Measurements from ENCODE around the gene INPP4B.
"Not testable (repeated sequence)": the region's sequence is repeated elsewhere in the genome, so short reads cannot be mapped to it uniquely, and the experiment has no call there.

The INPP4B gene

DNA sequence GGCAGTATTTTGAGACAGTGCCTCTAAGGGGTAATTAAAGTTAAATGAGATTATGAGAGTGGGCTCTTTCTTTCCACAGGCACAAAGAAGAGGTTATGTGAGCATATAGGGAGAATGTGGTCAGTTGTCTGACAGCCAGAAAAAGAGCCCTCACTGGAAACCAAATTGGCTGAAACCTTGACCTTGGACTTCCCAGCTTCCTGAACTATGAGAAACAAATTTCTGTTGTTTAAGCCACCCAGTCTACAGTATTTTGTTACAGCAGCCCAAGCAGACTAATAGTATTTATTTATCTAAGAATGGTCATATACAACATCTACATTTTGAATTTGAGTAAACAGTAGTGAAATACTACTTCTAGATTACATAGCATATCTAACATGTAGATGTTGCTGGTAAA lies 736.0 kb downstream of the INPP4B start:
- DNase-seq, result no peak

DNA sequence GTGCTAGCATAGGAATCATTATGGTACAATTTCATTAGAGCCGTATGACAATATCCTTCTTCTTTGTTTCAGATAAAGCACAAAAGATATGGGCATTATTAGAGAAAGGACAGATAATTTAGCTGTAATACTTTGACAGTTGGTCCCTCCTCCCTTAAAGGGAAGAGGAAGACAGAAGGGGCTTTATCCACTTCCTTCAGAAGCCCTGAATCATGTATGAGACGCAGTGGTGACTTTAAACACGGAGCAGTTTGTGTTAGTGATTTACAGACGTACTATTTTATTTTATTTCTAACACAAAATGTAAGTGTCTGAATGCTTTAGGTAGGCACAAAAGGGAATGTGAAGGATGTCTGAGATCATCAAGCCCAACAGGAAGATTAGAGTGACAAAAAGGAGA lies 742.1 kb downstream of the INPP4B start:
- DNase-seq, result no peak

DNA sequence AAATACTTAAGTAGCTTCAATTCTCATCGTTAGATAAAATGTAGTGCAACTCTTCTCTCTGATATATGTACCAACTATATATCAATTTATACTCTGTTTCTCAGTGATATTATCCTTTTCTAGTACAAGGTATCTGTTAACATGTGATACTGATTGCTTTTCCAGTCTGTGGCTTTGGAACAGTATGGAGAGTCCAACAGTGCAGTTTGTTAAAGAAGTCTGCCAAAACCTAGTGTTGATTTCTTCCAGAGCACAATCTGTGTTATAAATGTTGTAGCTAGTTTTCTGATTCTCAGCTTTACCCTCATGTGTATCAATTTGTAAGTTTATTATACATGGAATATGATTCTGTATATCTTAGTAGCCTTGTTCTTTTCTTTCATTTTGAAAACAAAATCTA lies 744.7 kb downstream of the INPP4B start:
- no peak for DNase-seq

DNA sequence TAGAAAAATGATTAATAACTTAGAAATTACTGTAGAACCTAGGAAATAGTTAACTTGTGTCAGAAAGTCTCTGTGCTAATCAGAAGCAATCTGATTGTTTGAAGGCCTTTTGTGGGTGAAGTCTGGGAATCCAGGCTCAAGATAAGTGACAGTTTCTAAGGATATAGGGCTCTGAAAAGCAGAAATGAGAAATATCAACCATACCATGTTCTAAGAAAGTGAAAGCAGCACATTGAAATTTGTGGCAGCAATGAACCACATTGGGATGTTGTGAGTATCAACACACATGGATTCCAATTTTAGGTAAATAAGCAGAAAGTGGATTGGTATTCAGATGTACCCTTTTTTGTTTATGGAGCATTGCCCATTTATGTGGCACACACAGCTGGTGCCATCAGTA lies 745.2 kb downstream of the INPP4B start:
- no peak for DNase-seq

DNA sequence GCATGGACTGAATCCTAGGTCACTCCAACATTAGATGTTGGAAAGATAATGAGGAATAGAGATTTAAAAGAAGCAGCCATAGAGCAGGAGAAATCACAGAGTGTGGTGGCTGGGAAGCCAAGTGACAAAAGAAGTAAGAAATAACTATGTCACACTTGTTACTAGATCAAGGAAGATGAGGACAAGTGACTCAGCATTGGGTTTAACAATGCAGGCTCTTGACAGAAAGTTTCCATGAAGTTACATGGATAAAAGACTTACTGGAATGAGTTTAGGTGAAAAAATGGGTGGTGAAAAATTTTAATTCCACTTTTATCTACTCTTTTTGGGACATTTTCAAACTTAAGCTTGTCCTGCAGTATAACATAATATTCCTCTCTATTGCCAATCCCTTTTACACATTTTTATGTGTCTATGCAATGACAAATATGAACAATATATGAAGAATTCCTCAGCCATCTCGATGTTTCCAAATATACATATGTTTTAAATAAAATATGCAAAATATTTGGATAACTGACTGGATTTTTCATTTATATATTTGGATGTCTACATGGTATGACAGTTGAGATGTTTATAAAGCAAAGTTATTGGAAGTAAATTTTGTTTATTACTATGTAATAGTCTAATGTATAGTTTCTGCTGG lies 747.1 kb downstream of the INPP4B start:
- no peak for DNase-seq

DNA sequence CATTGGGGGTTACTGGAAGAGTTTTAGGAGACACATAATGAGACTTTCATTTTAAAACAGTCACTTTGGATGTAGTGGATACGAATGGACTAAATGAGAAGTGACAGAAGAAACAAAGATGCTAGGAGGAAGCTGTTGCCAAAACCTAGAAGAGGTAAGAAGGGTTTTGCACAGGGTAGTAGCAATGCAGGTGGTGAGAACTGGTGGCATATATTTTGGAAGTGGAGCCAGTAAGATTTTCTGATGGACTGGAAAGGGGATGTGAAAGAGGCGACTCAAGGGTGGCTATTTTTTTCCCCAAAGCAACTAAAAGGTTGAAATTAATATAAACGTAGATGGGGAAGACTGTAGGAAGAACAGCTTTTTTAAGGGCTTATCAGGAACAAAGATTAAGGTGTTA lies 747.7 kb downstream of the INPP4B start:
- DNase-seq, result no peak

DNA sequence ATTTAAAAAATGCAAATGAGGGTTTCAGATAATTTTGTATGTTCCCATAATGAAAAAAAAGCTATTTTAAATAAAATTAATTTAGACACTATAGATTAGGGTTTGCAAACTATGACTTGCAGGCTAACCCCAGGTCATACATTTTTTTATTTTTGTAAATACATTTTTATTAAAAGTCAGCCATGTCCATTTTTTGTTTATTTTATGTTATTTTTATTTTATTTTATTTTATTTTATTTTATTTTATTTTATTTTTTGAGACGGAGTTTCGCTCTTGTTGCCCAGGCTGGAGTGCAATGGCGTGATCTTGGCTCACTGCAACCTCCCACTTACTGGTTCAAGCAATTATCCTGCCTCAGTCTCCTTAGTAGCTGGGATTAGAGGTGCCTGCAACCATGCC lies 749.1 kb downstream of the INPP4B start:
- DNase-seq, result no peak

DNA sequence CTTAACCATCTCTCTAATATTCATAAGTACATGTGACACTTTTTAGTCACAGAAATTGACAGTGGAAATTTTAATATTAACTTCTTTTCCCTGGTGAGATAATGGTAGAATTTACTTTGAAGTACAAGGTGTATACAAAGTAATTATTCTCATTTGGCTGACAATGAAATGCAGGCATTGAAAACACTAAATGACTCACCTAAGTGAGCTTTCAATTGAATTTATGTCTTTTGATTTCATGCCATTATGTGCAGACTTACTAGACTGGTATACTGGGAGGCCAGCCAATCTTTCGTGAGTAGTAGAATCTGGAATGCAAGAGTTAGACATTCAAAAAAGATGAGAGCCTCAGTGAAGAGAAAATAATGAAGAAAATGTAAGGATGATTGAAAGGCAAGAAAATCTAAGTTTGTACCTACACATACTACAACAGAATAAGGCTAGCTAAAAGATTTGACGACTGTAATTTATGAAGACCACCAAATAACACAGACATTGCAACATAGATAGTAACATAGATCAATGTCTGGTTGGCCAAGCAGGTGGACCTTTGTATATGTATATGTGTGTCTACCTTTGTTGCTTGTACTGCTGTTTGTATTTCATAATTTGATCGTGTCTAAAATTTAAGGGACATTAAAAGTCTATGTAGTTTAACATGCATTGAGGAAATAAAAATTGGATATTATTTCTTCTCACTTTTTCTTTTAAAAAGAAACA lies 750.1 kb downstream of the INPP4B start:
- no peak for DNase-seq

DNA sequence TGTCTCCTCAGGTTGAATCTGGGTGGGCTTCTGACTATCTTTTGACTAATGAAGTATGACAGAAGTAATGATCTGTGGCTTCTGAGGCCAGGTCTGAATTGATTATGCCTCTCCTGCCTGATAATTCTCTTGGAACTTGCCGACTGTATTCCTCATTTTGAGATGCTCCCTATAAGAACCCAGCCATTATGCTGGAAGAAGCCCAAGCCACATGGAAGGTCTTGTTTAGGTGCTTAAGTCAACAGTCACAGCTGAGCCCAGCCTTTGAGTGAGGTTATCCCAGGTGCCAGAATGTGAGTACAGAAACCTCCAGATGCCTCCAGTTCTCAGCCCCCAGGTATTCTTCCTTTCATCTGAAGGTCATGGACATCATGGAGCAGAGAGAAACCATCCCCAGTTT lies 753.2 kb downstream of the INPP4B start:
- DNase-seq, result no peak

DNA sequence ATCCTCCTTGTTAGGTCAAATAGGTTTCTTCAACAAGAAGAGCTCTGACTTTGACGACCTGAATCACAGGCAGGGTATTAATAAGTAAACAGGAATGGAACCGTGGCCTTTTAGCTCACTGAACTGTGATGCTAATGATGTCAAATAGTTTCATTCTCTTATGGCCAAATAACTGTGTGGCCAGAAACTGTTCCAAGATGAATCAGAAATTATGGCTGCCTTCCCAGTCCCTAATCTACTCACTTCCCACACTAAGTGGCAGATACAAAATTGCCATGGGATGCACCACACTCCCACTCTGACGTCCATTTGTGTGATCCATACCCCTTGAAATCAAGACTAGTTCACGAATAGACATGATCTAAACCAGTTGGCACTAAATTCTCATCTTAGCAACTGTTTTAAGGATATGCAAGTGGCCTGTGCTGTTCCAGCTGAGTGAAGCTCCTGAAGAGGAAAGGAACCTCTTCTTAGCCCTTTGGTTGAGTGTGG lies 754.4 kb downstream of the INPP4B start:
- DNase-seq, result no peak

DNA sequence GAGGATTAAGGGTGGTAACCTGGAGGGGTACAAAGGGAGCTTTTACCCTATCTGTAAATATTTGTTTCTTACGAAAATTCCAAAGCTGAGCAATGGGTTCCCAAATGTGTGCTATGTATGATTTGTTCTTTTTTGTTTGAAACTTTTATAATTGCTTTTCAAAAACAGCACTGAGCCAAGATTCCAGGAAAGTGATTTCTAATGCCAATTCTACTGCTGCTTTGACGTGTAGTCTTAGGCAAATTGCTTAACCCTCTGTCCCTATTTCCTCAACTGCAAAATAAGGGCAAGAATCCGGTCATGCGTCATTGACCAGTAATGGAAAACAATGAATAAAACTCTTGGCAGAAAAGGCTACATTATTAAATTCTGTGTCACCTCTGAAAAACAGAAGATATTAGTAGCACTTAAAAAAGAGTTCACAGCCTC lies 755.0 kb downstream of the INPP4B start:
- DNase-seq, result no peak

DNA sequence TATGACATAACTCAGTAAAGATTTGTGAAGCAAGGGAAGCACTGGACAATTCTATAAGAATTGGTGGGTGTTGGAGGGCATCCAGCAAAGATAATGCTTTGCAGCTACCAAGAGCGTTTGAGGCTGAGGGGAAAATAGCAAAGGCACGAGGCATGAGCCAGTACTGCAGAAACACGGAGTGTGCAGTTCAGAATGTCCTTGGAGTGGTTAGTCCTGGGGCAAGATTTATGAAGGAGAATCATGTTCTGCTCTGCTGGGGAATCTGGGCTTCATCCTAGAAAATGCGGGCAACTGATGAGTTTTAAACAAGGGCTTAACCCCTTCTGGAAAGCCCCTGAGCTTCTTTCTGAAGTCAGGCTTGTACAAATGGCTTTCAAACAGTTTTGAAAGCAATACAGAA lies 757.2 kb downstream of the INPP4B start:
- no peak for DNase-seq

DNA sequence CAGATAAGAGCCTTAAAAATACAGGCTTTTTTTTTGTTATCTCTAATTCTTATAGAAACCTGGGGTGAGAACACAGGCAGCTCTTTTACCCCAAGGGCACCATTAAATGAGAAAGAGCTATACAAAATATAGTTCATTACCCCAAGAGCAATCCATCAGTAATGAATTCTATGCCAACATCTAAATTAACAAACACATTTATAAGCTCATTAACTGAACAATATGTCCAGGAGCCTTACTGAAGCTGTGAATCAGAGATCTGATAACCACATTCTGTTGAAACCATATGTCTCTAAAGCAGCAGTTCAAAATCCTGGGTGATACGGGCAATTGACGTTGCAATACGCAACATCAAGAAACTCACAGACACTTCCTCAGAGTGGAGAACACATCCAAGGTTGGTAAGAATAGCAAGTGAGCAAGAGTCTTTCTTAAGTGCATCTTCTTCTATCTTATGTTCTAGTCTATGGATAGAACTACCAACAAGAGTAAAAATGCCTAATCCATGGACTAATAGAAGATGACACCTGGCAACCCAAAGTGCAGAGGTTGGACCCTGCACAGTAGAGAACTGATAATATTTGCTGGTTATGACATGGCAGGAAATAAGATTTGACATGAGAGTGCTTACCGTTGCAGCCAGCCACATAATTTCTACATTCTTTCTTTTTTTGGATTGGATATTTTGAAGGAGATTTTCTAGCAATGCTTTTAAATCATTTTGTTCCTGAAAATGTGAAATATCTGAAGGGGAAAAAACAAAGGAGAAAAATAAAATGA lies 760.4 kb downstream of the INPP4B start:
- DNase-seq, result no peak

DNA sequence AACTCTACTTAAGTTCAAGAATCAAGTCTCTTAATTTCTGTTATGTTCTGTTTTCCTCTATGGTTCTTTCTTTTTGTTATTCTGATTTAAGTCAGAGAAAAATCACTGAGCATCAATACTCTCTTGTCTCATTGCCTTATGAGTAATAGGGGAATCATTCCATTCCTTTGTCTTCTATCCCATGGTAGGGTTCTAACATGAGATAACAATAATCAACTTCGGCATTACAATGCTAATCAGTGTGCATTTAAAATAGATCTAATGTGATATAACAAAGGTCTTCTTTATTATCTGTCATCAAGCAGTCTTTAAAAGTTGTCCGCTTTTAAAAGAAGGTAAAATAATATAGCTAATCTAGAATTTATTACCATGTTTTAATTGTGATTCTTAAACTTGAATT lies 762.8 kb downstream of the INPP4B start:
- DNase-seq, result no peak

DNA sequence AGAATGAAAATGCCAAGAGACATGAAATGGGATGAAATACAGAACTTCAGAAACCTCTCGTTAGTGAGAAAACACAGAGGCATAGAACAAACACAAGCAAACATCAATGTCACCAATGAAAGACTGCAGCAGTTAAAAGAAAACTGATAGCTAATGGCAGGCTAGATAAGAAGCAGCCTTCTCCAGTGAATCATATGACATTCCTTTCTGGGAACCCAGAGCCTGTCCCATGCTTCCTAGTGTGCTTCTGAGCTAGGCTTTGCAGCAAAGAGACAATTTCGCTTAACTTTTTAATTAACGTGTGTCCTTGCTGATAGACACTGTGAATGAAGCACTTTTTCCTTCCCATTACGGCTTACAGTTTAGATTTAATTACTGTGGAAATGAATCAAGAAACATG lies 765.1 kb downstream of the INPP4B start:
- no peak for DNase-seq

DNA sequence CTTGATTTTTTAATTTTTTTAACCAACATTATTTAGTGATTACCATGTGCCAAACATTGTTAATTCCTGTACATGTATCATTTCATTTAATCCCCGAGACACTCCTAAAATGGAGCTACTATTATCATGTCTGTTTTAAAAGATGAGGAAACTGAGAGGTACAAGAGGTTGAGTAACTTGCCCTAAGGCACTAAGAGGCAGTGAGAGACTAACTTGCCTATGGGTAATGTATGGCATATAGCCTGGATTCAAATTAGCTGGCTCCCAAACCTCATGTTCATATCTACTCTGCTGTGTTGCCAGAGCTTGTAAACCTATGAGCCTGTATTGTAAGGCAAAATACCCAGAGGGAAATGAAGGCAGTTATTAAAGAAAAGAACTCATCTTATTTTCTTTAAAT lies 766.1 kb downstream of the INPP4B start:
- no peak for DNase-seq

DNA sequence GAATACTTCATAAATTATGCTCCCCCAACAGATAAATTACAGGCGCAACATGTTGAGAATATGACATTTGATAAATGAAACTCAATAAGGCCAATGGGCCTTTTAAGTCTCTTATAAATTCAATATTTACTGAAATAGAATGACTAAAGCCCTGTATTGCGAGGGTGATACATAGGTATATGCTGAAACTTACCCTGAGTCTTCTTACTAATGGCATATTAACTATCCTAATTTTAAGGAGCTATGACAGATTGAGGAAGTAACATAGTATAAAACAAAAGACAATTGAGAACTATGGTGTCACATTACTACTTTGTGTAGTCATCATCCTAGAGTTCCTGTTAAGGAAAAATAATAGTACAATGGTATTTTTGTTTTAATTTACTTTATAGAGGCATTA lies 769.1 kb downstream of the INPP4B start:
- DNase-seq, result no peak

DNA sequence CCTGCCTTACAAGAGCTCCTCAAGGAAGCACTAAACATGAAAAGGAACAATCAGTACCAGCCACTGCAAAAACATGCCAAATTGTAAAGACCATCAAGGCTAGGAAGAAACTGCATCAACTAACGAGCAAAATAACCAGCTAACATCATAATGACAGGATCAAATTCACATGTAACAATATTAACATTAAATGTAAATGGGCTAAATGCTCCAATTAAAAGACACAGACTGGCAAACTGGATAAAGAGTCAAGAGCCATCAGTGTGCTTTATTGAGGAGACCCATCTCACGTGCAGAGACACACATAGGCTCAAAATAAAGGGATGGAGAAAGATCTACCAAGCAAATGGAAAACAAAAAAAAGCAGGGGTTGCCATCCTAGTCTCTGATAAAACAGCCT lies 777.8 kb downstream of the INPP4B start:
- DNase-seq, result not testable (repeated sequence)

DNA sequence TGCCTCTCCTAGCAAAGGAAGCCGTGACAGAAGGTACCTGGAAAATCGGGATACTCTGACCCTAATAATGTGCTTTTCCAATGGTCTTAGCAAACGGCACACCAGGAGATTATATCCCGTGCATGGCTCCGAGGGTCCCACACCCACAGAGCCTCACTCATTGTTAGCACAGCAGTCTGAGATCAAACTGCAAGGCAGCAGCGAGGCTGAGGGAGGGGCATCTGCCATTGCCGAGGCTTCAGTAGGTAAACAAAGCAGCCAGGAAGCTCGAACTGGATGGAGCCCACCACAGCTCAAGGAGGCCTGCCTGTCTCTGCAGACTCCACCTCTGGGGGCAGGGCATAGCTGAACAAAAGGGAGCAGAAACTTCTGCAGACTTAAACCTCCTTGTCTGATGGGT lies 779.5 kb downstream of the INPP4B start:
- DNase-seq, result not testable (repeated sequence)

DNA sequence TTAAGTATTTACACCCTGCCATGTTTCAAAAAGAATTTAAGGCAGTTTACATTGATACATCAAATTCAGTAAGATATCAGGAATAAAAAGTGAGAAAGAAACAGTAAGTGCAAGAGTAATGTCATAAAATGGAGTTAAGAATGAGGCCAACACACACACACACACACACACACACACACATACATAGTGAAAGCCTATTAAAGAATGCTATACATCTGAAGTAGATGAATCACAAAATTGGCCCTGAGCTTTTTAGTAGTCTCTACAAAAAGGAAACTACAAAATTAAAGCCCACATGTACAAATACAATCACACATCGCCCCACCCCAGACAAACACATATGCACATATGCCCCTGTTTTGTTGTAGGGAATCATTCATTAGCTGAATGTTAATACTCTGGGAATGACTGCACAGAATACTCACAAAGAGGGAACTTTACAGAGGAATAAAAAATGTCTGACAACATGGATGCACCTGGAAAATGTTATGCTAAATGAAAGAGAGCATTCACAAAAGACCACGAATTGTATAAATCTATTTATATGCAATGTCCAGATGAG lies 780.9 kb downstream of the INPP4B start:
- DNase-seq, result no peak

DNA sequence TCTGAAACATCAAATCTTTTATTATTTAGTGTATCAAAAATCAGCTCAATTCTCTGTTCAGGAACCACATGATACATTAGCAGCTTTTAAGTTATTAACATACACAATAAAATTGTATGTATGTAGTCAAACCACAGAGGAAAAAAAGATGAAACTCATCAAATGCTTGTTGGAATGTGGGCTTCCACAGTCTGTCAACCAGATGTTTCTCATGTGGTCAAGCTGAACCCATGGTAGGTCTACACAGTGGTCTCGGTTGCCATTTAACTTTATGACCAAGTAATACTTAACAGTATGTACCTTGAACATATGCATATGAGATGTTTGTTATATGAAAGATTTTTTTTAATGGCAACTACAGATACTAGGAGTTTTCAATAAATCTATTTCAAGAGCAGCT lies 781.9 kb downstream of the INPP4B start:
- DNase-seq, result no peak

DNA sequence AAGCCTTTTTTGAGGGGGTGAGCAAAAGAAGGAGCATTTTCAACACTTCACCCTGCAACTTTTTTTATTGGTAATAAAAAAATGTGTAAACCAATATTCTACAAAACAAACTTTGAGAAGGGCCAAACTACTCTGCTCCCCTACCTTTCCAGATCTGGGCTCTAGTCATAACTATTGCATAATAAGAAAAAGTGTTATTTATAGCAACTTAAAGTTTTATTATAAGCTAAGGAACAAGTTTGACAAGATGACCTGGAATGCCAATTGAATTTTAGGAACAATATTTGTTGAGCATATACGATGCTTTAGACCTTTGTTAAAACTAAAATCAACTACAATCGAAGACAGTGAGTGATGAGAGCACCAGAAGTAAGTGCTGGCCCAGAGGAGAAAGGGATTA lies 800.1 kb downstream of the INPP4B start:
- no peak for DNase-seq

DNA sequence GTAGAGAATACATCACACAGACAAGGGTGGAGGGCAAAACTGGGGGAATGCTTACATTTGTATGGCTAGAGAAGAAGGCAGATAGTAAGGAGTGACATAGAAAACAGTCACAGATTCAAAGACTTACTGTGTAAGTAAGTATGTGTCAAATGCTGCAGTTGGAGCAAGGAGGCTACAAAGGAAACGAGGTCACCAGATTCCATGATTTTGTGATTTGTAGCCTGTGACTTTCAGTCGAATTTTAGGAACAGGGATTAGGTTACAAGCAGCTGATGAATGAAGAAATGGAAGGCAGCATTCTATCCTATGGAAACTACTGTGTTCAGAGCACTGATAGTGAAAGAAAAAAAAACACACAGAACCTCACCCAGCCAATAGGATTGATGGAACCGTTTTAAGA lies 801.8 kb downstream of the INPP4B start:
- no peak for DNase-seq

DNA sequence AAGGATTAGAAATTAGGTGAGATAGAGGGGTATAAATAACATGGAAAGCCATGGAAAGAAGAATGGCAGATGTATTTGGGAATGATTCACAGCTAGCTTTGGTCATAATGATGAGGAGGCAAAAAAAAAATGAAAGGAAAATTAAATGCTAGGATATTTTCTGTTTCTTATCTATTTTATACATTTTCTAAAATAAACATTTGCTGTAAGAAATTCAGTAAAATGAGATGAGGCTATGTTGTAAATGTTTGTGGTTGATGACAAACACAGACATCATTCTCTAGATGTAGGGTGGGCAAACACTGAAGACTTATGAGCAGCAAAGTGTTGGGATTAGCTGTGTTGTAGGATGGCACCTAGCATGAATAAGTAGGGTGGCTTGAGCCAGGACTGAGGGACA lies 802.6 kb downstream of the INPP4B start:
- DNase-seq, result no peak
